PC-9 (cell line): ENCODE measurements around the gene FGB. TPM values are rescaled to one million over a fixed set of nuclear protein-coding genes. Genes with fewer than 3 reads are reported as not detected.

Experiments used
- BruUV-seq: library from RNA; stranded (reverse); fragments of 400-500 nt; replicated peaks from 2 replicates; lab custom pipeline; 2021; lab: Mats Ljungman, UMichigan
- CTCF ChIA-PET: fragments of 300-600 bp; sonication (Branson Sonifier 250); formaldehyde crosslinking; loops from one replicate; lab custom pipeline; 2022; ENCODE audit warnings: antibody characterized with exemption; lab: Charles Lee
- POLR2A ChIA-PET: fragments of 300-600 bp; sonication (Branson Sonifier 250); formaldehyde crosslinking; loops from one replicate; lab custom pipeline; 2022; ENCODE audit warnings: antibody characterized with exemption; ENCODE audit not compliant: unreplicated experiment; lab: Charles Lee
- DNase-seq, 2 experiments: peaks; one replicate each; pipeline versions ENCODE4 v3.0.0 to v3.0.0-alpha.2; 2015 to 2022; ENCODE audit warnings: mixed read lengths in 1 of 2
- H2AFZ ChIP-seq: fragments of 200-600 bp; sonication (generic); 2 replicates; pipeline ENCODE4 v1.8.1; 2017; ENCODE audit warnings: antibody characterized with exemption
- H3F3A ChIP-seq: fragments of 200-600 bp; sonication (generic); 2 replicates; pipeline ENCODE4 v1.8.1; 2017; ENCODE audit warnings: antibody characterized with exemption, mild to moderate bottlenecking, low read depth; ENCODE audit not compliant: insufficient read depth
- H3K27ac ChIP-seq: fragments of 200-600 bp; sonication (generic); 2 replicates; pipeline ENCODE4 v1.6.1; 2016; ENCODE audit warnings: mixed run types
- H3K27me3 ChIP-seq: fragments of 200-600 bp; sonication (generic); 2 replicates; pipeline ENCODE4 v1.6.1; 2016; ENCODE audit warnings: low read depth, mixed run types; ENCODE audit not compliant: insufficient read depth
- H3K36me3 ChIP-seq: fragments of 200-600 bp; sonication (generic); 2 replicates; pipeline ENCODE4 v1.6.1; 2016; ENCODE audit warnings: low read depth, mixed run types
- H3K4me1 ChIP-seq: fragments of 200-600 bp; sonication (generic); replicated peaks from 2 replicates; pipeline ENCODE4 v1.6.1; 2016; ENCODE audit warnings: mixed run types; ENCODE audit not compliant: insufficient read depth
- H3K4me2 ChIP-seq: fragments of 200-600 bp; sonication (generic); 2 replicates; pipeline ENCODE4 v1.6.1; 2017; ENCODE audit warnings: mixed run types
- H3K4me3 ChIP-seq: fragments of 200-600 bp; sonication (generic); 2 replicates; pipeline ENCODE4 v1.6.1; 2016; ENCODE audit warnings: mixed run types
- H3K79me2 ChIP-seq: fragments of 200-600 bp; sonication (generic); 2 replicates; pipeline ENCODE4 v1.6.1; 2017; ENCODE audit warnings: low read depth, mixed run types
- H3K9me2 ChIP-seq: fragments of 200-600 bp; sonication (generic); 2 replicates; pipeline ENCODE4 v1.8.1; 2017; ENCODE audit warnings: mild to moderate bottlenecking; ENCODE audit not compliant: insufficient read depth
- H3K9me3 ChIP-seq: fragments of 200-600 bp; sonication (generic); 2 replicates; pipeline ENCODE4 v1.8.1; 2016; ENCODE audit warnings: low read depth; ENCODE audit not compliant: insufficient read depth
- H4K20me1 ChIP-seq: fragments of 200-600 bp; sonication (generic); 2 replicates; pipeline ENCODE4 v1.8.1; 2017; ENCODE audit not compliant: insufficient read depth
- EZH2 ChIP-seq: fragments of 200-600 bp; sonication (generic); IDR thresholded peaks from 2 replicates; pipeline ENCODE4 v1.8.0; 2017; ENCODE audit warnings: antibody characterized with exemption, low read depth
- intact Hi-C: fragments of 100-400 bp; cut with micrococcal nuclease; formaldehyde crosslinking; loops from one replicate; pipeline ENCODE4 v1.10.0; 2022; ENCODE audit not compliant: unreplicated experiment
- total RNA-seq: library from RNA; stranded (reverse); gene quantifications from 2 replicates; pipeline ENCODE4 v1.2.3, GENCODE V29; 2021
- TF ChIP-seq, protein P1 (sequence below): fragments of 200-600 bp; sonication (generic); conservative IDR thresholded peaks from 2 replicates; pipeline ENCODE4 v1.6.1; 2017; ENCODE audit warnings: mixed run types, antibody characterized with exemption, mild to moderate bottlenecking, moderate library complexity

The FGB gene
- total RNA-seq, 1 experiment from 2014 or later, result not detected

- peaks cover 6% of the 10 kb centered on the region; the same call in 1 of the 2 replicates for H3K36me3 ChIP-seq
- H3K79me2 ChIP-seq, result no peaks in the 10 kb centered on the region
- ChIA-PET CTCF (no interaction called here), POLR2A (no interaction called here)
- H3K4me1 ChIP-seq, result no peaks in the 10 kb centered on the region
- TF ChIP-seq, protein P1, sequence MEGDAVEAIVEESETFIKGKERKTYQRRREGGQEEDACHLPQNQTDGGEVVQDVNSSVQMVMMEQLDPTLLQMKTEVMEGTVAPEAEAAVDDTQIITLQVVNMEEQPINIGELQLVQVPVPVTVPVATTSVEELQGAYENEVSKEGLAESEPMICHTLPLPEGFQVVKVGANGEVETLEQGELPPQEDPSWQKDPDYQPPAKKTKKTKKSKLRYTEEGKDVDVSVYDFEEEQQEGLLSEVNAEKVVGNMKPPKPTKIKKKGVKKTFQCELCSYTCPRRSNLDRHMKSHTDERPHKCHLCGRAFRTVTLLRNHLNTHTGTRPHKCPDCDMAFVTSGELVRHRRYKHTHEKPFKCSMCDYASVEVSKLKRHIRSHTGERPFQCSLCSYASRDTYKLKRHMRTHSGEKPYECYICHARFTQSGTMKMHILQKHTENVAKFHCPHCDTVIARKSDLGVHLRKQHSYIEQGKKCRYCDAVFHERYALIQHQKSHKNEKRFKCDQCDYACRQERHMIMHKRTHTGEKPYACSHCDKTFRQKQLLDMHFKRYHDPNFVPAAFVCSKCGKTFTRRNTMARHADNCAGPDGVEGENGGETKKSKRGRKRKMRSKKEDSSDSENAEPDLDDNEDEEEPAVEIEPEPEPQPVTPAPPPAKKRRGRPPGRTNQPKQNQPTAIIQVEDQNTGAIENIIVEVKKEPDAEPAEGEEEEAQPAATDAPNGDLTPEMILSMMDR, result no peak
- no peak for TF ChIP-seq EZH2
- H3K9me3 ChIP-seq, result no peaks in the 10 kb centered on the region
- H2AFZ ChIP-seq, result no peak overlapping the region
- no peak for DNase-seq
- no peaks in the 10 kb centered on the region for H3K9me2 ChIP-seq
- H3K4me3 ChIP-seq, result no peak overlapping the region
- intact Hi-C loops, result no loop called here
- H3K27ac ChIP-seq, result no peak overlapping the region
- no TSS peak for BruUV-seq
- H3K27me3 ChIP-seq, result no peaks in the 10 kb centered on the region
- H3K4me2 ChIP-seq, result no peak overlapping the region
- H4K20me1 ChIP-seq, result 0 out of 2 replicates have a peak, but pooled peaks cover 3% of the 10 kb centered on the region
- H3F3A ChIP-seq, result no peaks in the 10 kb centered on the region
These were observed 28.5 kb upstream of the FGB start for GRCh38 chr4:154534296-154534695.

GRCh38 chr4:154542271-154542879 lies 20.4 kb upstream of the FGB start:
- TF ChIP-seq, protein P1, result no peak
- TF ChIP-seq EZH2, result no peak
- no peaks in the 10 kb centered on the region for H3K4me1 ChIP-seq
- intact Hi-C loops, result no loop called here
- H3K79me2 ChIP-seq, result no peaks in the 10 kb centered on the region
- H4K20me1 ChIP-seq, result 0 out of 2 replicates have a peak, but pooled peaks cover 3% of the 10 kb centered on the region
- CTCF ChIA-PET, result no interaction called here
- H3K36me3 ChIP-seq, result peaks cover 35% of the 10 kb centered on the region
- H3K9me2 ChIP-seq, result no peaks in the 10 kb centered on the region
- no peak overlapping the region for H3K4me3 ChIP-seq
- H3K4me2 ChIP-seq, result no peak overlapping the region
- H3F3A ChIP-seq, result no peaks in the 10 kb centered on the region
- DNase-seq, result no peak
- POLR2A ChIA-PET, result no interaction called here
- no peaks in the 10 kb centered on the region for H3K9me3 ChIP-seq
- H3K27ac ChIP-seq, result no peak overlapping the region
- H3K27me3 ChIP-seq, result no peaks in the 10 kb centered on the region
- BruUV-seq, result no TSS peak
- no peak overlapping the region for H2AFZ ChIP-seq

DNA sequence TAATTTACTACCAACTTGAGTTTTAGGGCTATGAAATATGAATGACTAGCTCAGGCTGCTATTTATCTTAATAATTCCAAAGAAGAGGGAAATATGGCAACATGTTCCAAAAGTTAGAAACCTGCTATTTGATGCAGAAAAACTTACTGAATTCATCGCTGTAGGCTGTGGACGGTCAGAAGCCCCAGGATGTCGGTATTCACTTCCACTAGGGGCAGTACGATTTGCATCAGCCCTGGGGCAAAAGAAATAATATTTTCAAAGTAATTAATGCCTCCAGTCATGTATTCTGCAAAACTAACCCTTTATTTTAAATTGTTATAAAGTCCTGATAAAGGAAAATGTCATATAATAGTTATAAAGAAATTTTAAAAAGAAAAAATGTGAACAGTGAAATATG lies 17.1 kb upstream of the FGB start:
- Histone ChIP-seq H3K9me3 (no peaks in the 10 kb centered on the region), H3K4me3 (no peak overlapping the region), H3K4me1 (peaks cover 11% of the 10 kb centered on the region), H3K27me3 (no peaks in the 10 kb centered on the region), H3K27ac (no peak overlapping the region), H3K36me3 (peaks cover 30% of the 10 kb centered on the region), H3K9me2 (no peaks in the 10 kb centered on the region), H3F3A (no peaks in the 10 kb centered on the region), H3K4me2 (no peak overlapping the region), H2AFZ (no peak overlapping the region), H3K79me2 (peaks cover 19% of the 10 kb centered on the region), H4K20me1 (no peaks in the 10 kb centered on the region)
- intact Hi-C loops, result no loop called here
- TF ChIP-seq, protein P1, result no peak
- no peak for TF ChIP-seq EZH2
- BruUV-seq, result no TSS peak
- ChIA-PET POLR2A (no interaction called here), CTCF (no interaction called here)
- no peak for DNase-seq
